H9 (cell line): ENCODE measurements around the gene ARHGAP26. TPM values are rescaled to one million over a fixed set of nuclear protein-coding genes. Genes with fewer than 3 reads are reported as not detected.

Source experiments
- DNase-seq: peaks from one replicate; pipeline ENCODE4 v3.0.0-alpha.2; 2017
- H2AFZ ChIP-seq: one replicate; pipeline ENCODE4 v1.6.1; 2013; ENCODE audit warnings: mild to moderate bottlenecking, low read length, control low read depth, moderate library complexity
- H2AK5ac ChIP-seq: 2 replicates; pipeline ENCODE4 v1.6.1; 2013; ENCODE audit warnings: low read length, control low read depth, mixed read lengths; ENCODE audit not compliant: insufficient read length
- H2BK120ac ChIP-seq: one replicate; pipeline ENCODE4 v1.6.1; 2013; ENCODE audit warnings: low read depth, mild to moderate bottlenecking, low read length, control low read depth, inconsistent platforms; ENCODE audit not compliant: poor library complexity, severe bottlenecking
- H2BK12ac ChIP-seq: 2 replicates; pipeline ENCODE4 v1.6.1; 2013; ENCODE audit warnings: low read length, control low read depth, mixed read lengths, low read depth; ENCODE audit not compliant: insufficient read length
- H2BK15ac ChIP-seq: 2 replicates; pipeline ENCODE4 v1.6.1; 2013; ENCODE audit warnings: low read depth, low read length, control low read depth
- H2BK20ac ChIP-seq: one replicate; pipeline ENCODE4 v1.6.1; 2013; ENCODE audit warnings: low read depth, mild to moderate bottlenecking, low read length, control low read depth, inconsistent platforms; ENCODE audit not compliant: poor library complexity, severe bottlenecking
- H2BK5ac ChIP-seq: 2 replicates; pipeline ENCODE4 v1.6.1; 2013; ENCODE audit warnings: low read length, control low read depth, mixed read lengths; ENCODE audit not compliant: insufficient read length
- H3K14ac ChIP-seq: 2 replicates; pipeline ENCODE4 v1.6.1; 2013; ENCODE audit warnings: low read length, control low read depth; ENCODE audit not compliant: insufficient read depth
- H3K18ac ChIP-seq: 2 replicates; pipeline ENCODE4 v1.6.1; 2013; ENCODE audit warnings: low read depth, mild to moderate bottlenecking, mixed read lengths, low read length, control low read depth; ENCODE audit not compliant: insufficient read length
- H3K23ac ChIP-seq: 2 replicates; pipeline ENCODE4 v1.6.1; 2013; ENCODE audit warnings: low read length, control low read depth, mixed read lengths, low read depth; ENCODE audit not compliant: insufficient read length
- H3K23me2 ChIP-seq: 2 replicates; pipeline ENCODE4 v1.6.1; 2013; ENCODE audit warnings: low read depth, mild to moderate bottlenecking, mixed read lengths, low read length, control low read depth; ENCODE audit not compliant: insufficient read length, poor library complexity, severe bottlenecking
- H3K27ac ChIP-seq: 2 replicates; pipeline ENCODE4 v1.5.1; 2013; ENCODE audit warnings: low read length, control low read depth, mixed read lengths, low read depth; ENCODE audit not compliant: insufficient read length
- H3K27me3 ChIP-seq: 2 replicates; pipeline ENCODE4 v1.6.1; 2013; ENCODE audit warnings: low read length, control low read depth, inconsistent platforms; ENCODE audit not compliant: insufficient read depth
- H3K4ac ChIP-seq: 2 replicates; pipeline ENCODE4 v1.6.1; 2013; ENCODE audit warnings: low read depth, mild to moderate bottlenecking, control low read depth, inconsistent platforms, low read length, moderate library complexity
- H3K4me1 ChIP-seq: 2 replicates; pipeline ENCODE4 v1.6.1; 2013; ENCODE audit warnings: low read length, control low read depth, inconsistent platforms; ENCODE audit not compliant: insufficient read depth
- H3K4me2 ChIP-seq: 2 replicates; pipeline ENCODE4 v1.6.1; 2013; ENCODE audit warnings: low read length, control low read depth, mixed read lengths; ENCODE audit not compliant: insufficient read length, insufficient read depth
- H3K56ac ChIP-seq: 2 replicates; pipeline ENCODE4 v1.6.1; 2013; ENCODE audit warnings: low read depth, mild to moderate bottlenecking, mixed read lengths, low read length, control low read depth; ENCODE audit not compliant: insufficient read length
- H3K79me1 ChIP-seq: 2 replicates; pipeline ENCODE4 v1.6.1; 2013; ENCODE audit warnings: low read depth, mild to moderate bottlenecking, moderate library complexity, low read length, control low read depth, inconsistent platforms; ENCODE audit not compliant: insufficient read depth, poor library complexity, severe bottlenecking
- H3K79me2 ChIP-seq: 2 replicates; pipeline ENCODE4 v1.6.1; 2013; ENCODE audit warnings: low read length, control low read depth, inconsistent platforms; ENCODE audit not compliant: insufficient read depth
- H3K9ac ChIP-seq: 2 replicates; pipeline ENCODE4 v1.6.1; 2013; ENCODE audit warnings: low read length, control low read depth, mixed read lengths; ENCODE audit not compliant: insufficient read length; ENCODE audit errors: extremely low read depth
- H3K9me3 ChIP-seq: one replicate; pipeline ENCODE4 v1.6.1; 2013; ENCODE audit warnings: low read depth, low read length, inconsistent platforms; ENCODE audit not compliant: control insufficient read depth
- H3T11ph ChIP-seq: one replicate; pipeline ENCODE4 v1.6.1; 2013; ENCODE audit warnings: mild to moderate bottlenecking, low read length, control low read depth, inconsistent platforms
- H4K20me1 ChIP-seq: one replicate; pipeline ENCODE4 v1.6.1; 2013; ENCODE audit not compliant: control insufficient read depth, insufficient read length, insufficient read depth
- H4K5ac ChIP-seq: 2 replicates; pipeline ENCODE4 v1.6.1; 2013; ENCODE audit warnings: low read depth, mild to moderate bottlenecking, mixed read lengths, low read length, control low read depth; ENCODE audit not compliant: insufficient read length
- H4K8ac ChIP-seq: replicated peaks from 2 replicates; pipeline ENCODE4 v1.6.1; 2013; ENCODE audit warnings: low read length, control low read depth, mixed read lengths, low read depth; ENCODE audit not compliant: insufficient read length
- H4K91ac ChIP-seq: 2 replicates; pipeline ENCODE4 v1.6.1; 2013; ENCODE audit warnings: low read depth, mild to moderate bottlenecking, moderate library complexity, mixed read lengths, low read length, control low read depth; ENCODE audit not compliant: insufficient read length
- H3K27ac Mint-ChIP-seq, 3 experiments: 2 replicates in 2 of 3; 3 replicates in 1 of 3; pipeline ENCODE4 v1.8.0; 2020 to 2021; ENCODE audit warnings: mixed read lengths in 3 of 3, mild to moderate bottlenecking in 1 of 3, moderate library complexity in 1 of 3
- H3K27me3 Mint-ChIP-seq: 2 replicates; pipeline ENCODE4 v1.8.0; 2021; ENCODE audit warnings: low read depth, mild to moderate bottlenecking, moderate library complexity, mixed read lengths
- H3K36me3 Mint-ChIP-seq, 3 experiments: 2 replicates in 2 of 3; 3 replicates in 1 of 3; pipeline ENCODE4 v1.8.0; 2020 to 2021; ENCODE audit warnings: low read depth in 3 of 3, mixed read lengths in 3 of 3; ENCODE audit not compliant: insufficient read depth in 1 of 3
- H3K4me1 Mint-ChIP-seq, 2 experiments: 2 replicates each; pipeline ENCODE4 v1.8.0; 2020; ENCODE audit warnings: mixed read lengths in 2 of 2
- H3K4me3 Mint-ChIP-seq, 2 experiments: 2 replicates in 1 of 2; 3 replicates in 1 of 2; pipeline ENCODE4 v1.8.0; 2020 to 2021; ENCODE audit warnings: mild to moderate bottlenecking in 2 of 2, mixed read lengths in 2 of 2, moderate library complexity in 1 of 2
- H3K9me3 Mint-ChIP-seq, 2 experiments: 2 replicates in 1 of 2; 3 replicates in 1 of 2; pipeline ENCODE4 v1.8.0; 2020; ENCODE audit warnings: mild to moderate bottlenecking in 2 of 2, mixed read lengths in 2 of 2, moderate library complexity in 1 of 2
- CTCF ChIP-seq: fragments of 200-600 bp; sonication (generic); conservative IDR thresholded peaks from 3 replicates; pipeline ENCODE4 v1.8.0; 2021; ENCODE audit warnings: antibody characterized with exemption, mild to moderate bottlenecking
- WGBS: extraction: QIAGEN DNeasy Blood & Tissue Kit; methylation state at CpG from one replicate; pipeline ENCODE4 v1.1.7; 2013; ENCODE audit warnings: missing lambda C conversion rate, low lambda C conversion rate, mixed read lengths; ENCODE audit not compliant: insufficient read length; ENCODE audit errors: extremely low coverage; 5-methylcytosine and 5-hydroxymethylcytosine counted together
- total RNA-seq: library from RNA; stranded (reverse); gene quantifications from 2 replicates; pipeline ENCODE4 v1.2.1, GENCODE V29; 2021

The ARHGAP26 gene
- total RNA-seq, 1 experiment from 2014 or later, result 13.8 TPM

- no peak overlapping the region for H3K9ac ChIP-seq
- H3K4me3 Mint-ChIP-seq, result no peak overlapping the region
- TF ChIP-seq CTCF, result no peak
- H2BK20ac ChIP-seq, result no peak overlapping the region
- H2BK15ac ChIP-seq, result no peak overlapping the region
- no peak overlapping the region for H4K5ac ChIP-seq
- H4K91ac ChIP-seq, result no peak overlapping the region
- no peaks in the 10 kb centered on the region for H3K27me3 Mint-ChIP-seq
- H3K14ac ChIP-seq, result no peak overlapping the region
- H3K9me3 ChIP-seq, result no peaks in the 10 kb centered on the region
- no peaks in the 10 kb centered on the region for H3K79me2 ChIP-seq
- H3K4me1 Mint-ChIP-seq, result peaks cover 4 to 7% of the 10 kb centered on the region in 2 experiments
- no peaks in the 10 kb centered on the region for H4K20me1 ChIP-seq
- no peak overlapping the region for H3K4me2 ChIP-seq
- H3T11ph ChIP-seq, result no peak overlapping the region
- H3K27ac Mint-ChIP-seq, result peak overlapping the region in 1 of 3 experiments; percentile 85; a peak in 2 of 7 replicates
- H3K27ac ChIP-seq, result no peak overlapping the region
- no peaks in the 10 kb centered on the region for H3K4me1 ChIP-seq
- no peak overlapping the region for H3K56ac ChIP-seq
- no peak overlapping the region for H2AFZ ChIP-seq
- no CpG with 5 or more reads among the region's 1 CpG for WGBS
- H3K27me3 ChIP-seq, result no peaks in the 10 kb centered on the region
- no peaks in the 10 kb centered on the region for H3K9me3 Mint-ChIP-seq
- H3K18ac ChIP-seq, result no peak overlapping the region
- H3K23ac ChIP-seq, result no peak overlapping the region
- H3K4ac ChIP-seq, result no peak overlapping the region
- H2AK5ac ChIP-seq, result no peak overlapping the region
- H2BK12ac ChIP-seq, result no peak overlapping the region
- no peak overlapping the region for H4K8ac ChIP-seq
- H3K23me2 ChIP-seq, result no peaks in the 10 kb centered on the region
- peaks cover 0 to 2% (median 2%) of the 10 kb centered on the region in 3 experiments; a peak in 3 of 7 replicates for H3K36me3 Mint-ChIP-seq
- no peak overlapping the region for H2BK120ac ChIP-seq
- H3K79me1 ChIP-seq, result no peaks in the 10 kb centered on the region
- DNase-seq, result no peak
- H2BK5ac ChIP-seq, result no peak overlapping the region
Measured at GRCh38 chr5:143180751-143181150, 410.6 kb downstream of the ARHGAP26 start.
